Right ventricle myocardium superior (tissue), 1 donor: ENCODE results near the gene MAP3K5. TPM values are rescaled to one million over a fixed set of nuclear protein-coding genes. Genes with fewer than 3 reads are reported as not detected.
"Not testable (repeated sequence)": the region's sequence is repeated elsewhere in the genome, so short reads cannot be mapped to it uniquely, and the experiment has no call there.

Source experiments
- ATAC-seq: fragments of 200-7000 bp; cut with Tn5 transposase; one replicate; pipeline ENCODE4 v1.9.1; 2020; ENCODE audit warnings: mild to moderate bottlenecking; ENCODE audit not compliant: poor library complexity
- DNase-seq: peaks from one replicate; pipeline ENCODE4 v3.0.0-alpha.2; 2020
- intact Hi-C: fragments of 100-400 bp; cut with DNase I; formaldehyde crosslinking; loops from one replicate; pipeline ENCODE4 v1.11.2; 2022
- total RNA-seq: library from RNA; stranded (reverse); fragmentation: NEBNext Ultra II Directional; extraction: Animal tissue kit (Norgen Biotek cat#: 25700); gene quantifications from one replicate; pipeline ENCODE4 v1.2.1, GENCODE V29; 2021
- donor health status: DM: no; HTN: yes; CAD: no; lungs with severe emphysema.

MAP3K5 gene
- total RNA-seq, 1 donor from 2014 or later, result 39.9 TPM

GRCh38 chr6:136609873-136610706 is 182.2 kb downstream of the MAP3K5 start:
- intact Hi-C loops, result no loop called here
- ATAC-seq (peak; percentile 79), DNase-seq (no peak)

- no peak for DNase-seq
- ATAC-seq, result no peak
- intact Hi-C loops, result no loop called here
These were observed 183.3 kb downstream of the MAP3K5 start for GRCh38 chr6:136608991-136609390.

GRCh38 chr6:136607932-136608772 is 184.1 kb downstream of the MAP3K5 start:
- DNase-seq, result peak; percentile 46
- ATAC-seq, result peak; percentile 72
- intact Hi-C loops, result no loop called here

GRCh38 chr6:136607204-136607931 is 184.9 kb downstream of the MAP3K5 start:
- intact Hi-C loops, result no loop called here
- ATAC-seq, result no peak
- DNase-seq, result no peak

GRCh38 chr6:136604928-136605510 is 187.3 kb downstream of the MAP3K5 start:
- no peak for ATAC-seq
- intact Hi-C loops, result no loop called here

GRCh38 chr6:136604328-136604825 is 187.9 kb downstream of the MAP3K5 start:
- intact Hi-C loops, result no loop called here
- DNase-seq (no peak), ATAC-seq (no peak)

More at GRCh38 chr6:136604928-136605510, 187.3 kb downstream of the MAP3K5 start:
- no peak for DNase-seq

- intact Hi-C loops, result no loop called here
- ATAC-seq (peak; percentile 45), DNase-seq (no peak)
These were observed 191.5 kb downstream of the MAP3K5 start for GRCh38 chr6:136600818-136601217.

- intact Hi-C loops, result no loop called here
- DNase-seq (no peak), ATAC-seq (peak; percentile 72)
These were observed 192.8 kb downstream of the MAP3K5 start for GRCh38 chr6:136599329-136600011.

GRCh38 chr6:136598048-136598447 is 194.2 kb downstream of the MAP3K5 start:
- intact Hi-C loops, result no loop called here
- no peak for ATAC-seq
- no peak for DNase-seq

- ATAC-seq, result no peak
- intact Hi-C loops, result no loop called here
- DNase-seq, result no peak
These were observed 197.6 kb downstream of the MAP3K5 start for GRCh38 chr6:136594671-136595070.

GRCh38 chr6:136593748-136594490 is 198.4 kb downstream of the MAP3K5 start:
- DNase-seq, result no peak
- ATAC-seq, result peak; percentile 54
- intact Hi-C loops, result no loop called here

- intact Hi-C loops, result no loop called here
- DNase-seq (no peak), ATAC-seq (no peak)
These were observed 199.2 kb downstream of the MAP3K5 start for GRCh38 chr6:136592930-136593673.

- DNase-seq (no peak), ATAC-seq (no peak)
- intact Hi-C loops, result no loop called here
These were observed 200.7 kb downstream of the MAP3K5 start for GRCh38 chr6:136591617-136592016.

- ATAC-seq, DNase-seq, intact Hi-C loops: not testable (repeated sequence)
These were observed 201.4 kb downstream of the MAP3K5 start for GRCh38 chr6:136590846-136591245.

- DNase-seq, result no peak
- no peak for ATAC-seq
- intact Hi-C loops, result no loop called here
These were observed 204.8 kb downstream of the MAP3K5 start for GRCh38 chr6:136587527-136587926.

GRCh38 chr6:136586295-136586694 is 206.0 kb downstream of the MAP3K5 start:
- DNase-seq (no peak), ATAC-seq (peak; percentile 63)
- intact Hi-C loops, result no loop called here

GRCh38 chr6:136585523-136585922 is 206.8 kb downstream of the MAP3K5 start:
- ATAC-seq, intact Hi-C loops: not testable (repeated sequence)

More at GRCh38 chr6:136585523-136585922, 206.8 kb downstream of the MAP3K5 start:
- not testable (repeated sequence) for DNase-seq
